Urinary bladder (tissue), 4 donors: ENCODE data around the gene ZBTB47. TPM values are rescaled to one million over a fixed set of nuclear protein-coding genes. Genes with fewer than 3 reads are reported as not detected.

Experiments used
- DNase-seq: peaks from one replicate; pipeline ENCODE4 v3.0.0-alpha.2; 2015; ENCODE audit errors: extremely low spot score
- H3K27ac ChIP-seq: one replicate; pipeline ENCODE4 v1.5.1; 2013; ENCODE audit warnings: low read depth, mild to moderate bottlenecking, moderate library complexity
- H3K36me3 ChIP-seq: one replicate; pipeline ENCODE4 v1.6.1; 2013; ENCODE audit warnings: mild to moderate bottlenecking, moderate library complexity; ENCODE audit not compliant: insufficient read depth
- H3K4me1 ChIP-seq: one replicate; pipeline ENCODE4 v1.6.1; 2013; ENCODE audit warnings: mild to moderate bottlenecking, moderate library complexity; ENCODE audit not compliant: insufficient read depth
- H3K4me3 ChIP-seq: one replicate; pipeline ENCODE4 v1.5.1; 2013; ENCODE audit warnings: low read depth, low read length
- WGBS: extraction: QIAGEN DNeasy Blood & Tissue Kit; methylation state at CpG from one replicate; pipeline ENCODE4 v1.1.7; 2013; 5-methylcytosine and 5-hydroxymethylcytosine counted together
- polyA plus RNA-seq: library from polyadenylated mRNA; stranded (reverse); fragments of 200-250 nt; gene quantifications from one replicate; pipeline ENCODE4 v1.2.3, GENCODE V29; 2013
- total RNA-seq: library from RNA; depleted of rRNA; stranded (reverse); fragments of >200 nt; gene quantifications from one replicate; pipeline ENCODE4 v1.2.3, GENCODE V29; 2014
- donor health status: healthy with polysubstance abuse.
- donor health status: healthy.

Gene ZBTB47
- total and polyA plus RNA-seq, 2 donors = 17.1 to 48.2 TPM

- DNase-seq = no peak
- Histone ChIP-seq H3K4me1 (no peaks in the 10 kb centered on the region), H3K4me3 (no peak overlapping the region), H3K36me3 (no peaks in the 10 kb centered on the region), H3K27ac (no peak overlapping the region)
- WGBS = 75% methylated on average over 7 of the region's 7 CpGs
Measured at GRCh38 chr3:42706721-42707619, 53.5 kb downstream of the ZBTB47 start.

- no peak overlapping the region for H3K27ac ChIP-seq
- no peaks in the 10 kb centered on the region for H3K4me1 ChIP-seq
- 85% methylated on average over 8 of the region's 8 CpGs for WGBS
- DNase-seq = no peak
- no peak overlapping the region for H3K4me3 ChIP-seq
- no peaks in the 10 kb centered on the region for H3K36me3 ChIP-seq
Measured at GRCh38 chr3:42707620-42708355, 54.3 kb downstream of the ZBTB47 start.

GRCh38 chr3:42708611-42709151 lies 55.2 kb downstream of the ZBTB47 start:
- H3K4me1 ChIP-seq = no peaks in the 10 kb centered on the region
- no peaks in the 10 kb centered on the region for H3K36me3 ChIP-seq
- WGBS = 94% methylated on average over 10 of the region's 10 CpGs
- no peak overlapping the region for H3K27ac ChIP-seq
- DNase-seq = no peak
- H3K4me3 ChIP-seq = no peak overlapping the region

GRCh38 chr3:42709621-42710020 lies 56.1 kb downstream of the ZBTB47 start:
- DNase-seq = no peak
- H3K4me3 ChIP-seq = no peak overlapping the region
- 92% methylated on average over 10 of the region's 10 CpGs for WGBS
- no peaks in the 10 kb centered on the region for H3K36me3 ChIP-seq
- H3K4me1 ChIP-seq = no peaks in the 10 kb centered on the region
- H3K27ac ChIP-seq = no peak overlapping the region

GRCh38 chr3:42710323-42711021 lies 57.0 kb downstream of the ZBTB47 start:
- H3K36me3 ChIP-seq = no peaks in the 10 kb centered on the region
- no peak overlapping the region for H3K4me3 ChIP-seq
- H3K27ac ChIP-seq = no peak overlapping the region
- no peak for DNase-seq
- H3K4me1 ChIP-seq = no peaks in the 10 kb centered on the region
- 78% methylated on average over 7 of the region's 7 CpGs for WGBS

GRCh38 chr3:42711491-42712343 lies 58.2 kb downstream of the ZBTB47 start:
- Histone ChIP-seq H3K4me1 (no peaks in the 10 kb centered on the region), H3K36me3 (no peaks in the 10 kb centered on the region), H3K27ac (no peak overlapping the region), H3K4me3 (no peak overlapping the region)
- no peak for DNase-seq
- 50% methylated on average over 6 of the region's 6 CpGs for WGBS

- no peak for DNase-seq
- Histone ChIP-seq H3K4me3 (no peak overlapping the region), H3K4me1 (no peaks in the 10 kb centered on the region), H3K36me3 (no peaks in the 10 kb centered on the region), H3K27ac (no peak overlapping the region)
- 96% methylated on average over 4 of the region's 4 CpGs for WGBS
Measured at GRCh38 chr3:42712344-42712648, 58.8 kb downstream of the ZBTB47 start.

GRCh38 chr3:42712688-42713372 lies 59.3 kb downstream of the ZBTB47 start:
- no peak for DNase-seq
- 74% methylated on average over 5 of the region's 5 CpGs for WGBS
- no peaks in the 10 kb centered on the region for H3K4me1 ChIP-seq
- no peak overlapping the region for H3K4me3 ChIP-seq
- no peak overlapping the region for H3K27ac ChIP-seq
- H3K36me3 ChIP-seq = no peaks in the 10 kb centered on the region

GRCh38 chr3:42713747-42714146 lies 60.2 kb downstream of the ZBTB47 start:
- no peaks in the 10 kb centered on the region for H3K36me3 ChIP-seq
- DNase-seq = no peak
- no peak overlapping the region for H3K4me3 ChIP-seq
- no peaks in the 10 kb centered on the region for H3K4me1 ChIP-seq
- WGBS = 82% methylated on average over 2 of the region's 2 CpGs
- H3K27ac ChIP-seq = no peak overlapping the region

GRCh38 chr3:42714171-42714852 lies 60.8 kb downstream of the ZBTB47 start:
- no peak for DNase-seq
- H3K4me1 ChIP-seq = no peaks in the 10 kb centered on the region
- no peak overlapping the region for H3K27ac ChIP-seq
- H3K4me3 ChIP-seq = no peak overlapping the region
- WGBS = 75% methylated on average over 4 of the region's 4 CpGs
- H3K36me3 ChIP-seq = no peaks in the 10 kb centered on the region
